NOMO-1 treated with dmso at 0.1 percent for 144 hours (cell line): ENCODE results near the gene KIAA1586.

Source experiments
- DNase-seq: peaks from one replicate; lab custom pipeline; 2025; ENCODE audit not compliant: unreplicated experiment; lab: John Stamatoyannopoulos, UW

The KIAA1586 gene

GRCh38 chr6:57097596-57097995 is 51.1 kb downstream of the KIAA1586 start:
- no peak for DNase-seq

- no peak for DNase-seq
These were observed 56.5 kb downstream of the KIAA1586 start for GRCh38 chr6:57102976-57103375.

DNA sequence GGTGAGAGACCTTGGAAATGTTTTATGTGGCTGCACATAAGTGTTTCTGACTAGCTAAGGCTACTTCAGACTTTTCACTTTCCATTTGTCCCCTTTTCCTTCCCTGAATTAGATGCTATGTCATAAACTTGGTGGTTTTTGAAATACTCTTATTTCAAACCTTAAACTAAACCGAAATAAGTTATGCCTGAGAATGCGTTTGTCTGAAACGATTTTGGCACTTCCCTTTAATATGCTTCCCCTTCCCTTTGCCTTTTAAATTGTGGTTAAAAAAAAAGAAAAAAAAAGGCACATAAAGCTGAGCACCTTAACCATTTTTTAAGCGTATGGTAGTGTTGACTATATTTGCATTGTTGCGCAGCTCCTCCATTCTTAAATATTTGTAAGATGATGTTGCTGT is 57.8 kb downstream of the KIAA1586 start:
- peak; percentile 53 for DNase-seq
